NCI-H460 (cell line): Measurements from ENCODE around the gene GALNT17. TPM values are rescaled to one million over a fixed set of nuclear protein-coding genes. Genes with fewer than 3 reads are reported as not detected.

Experiments used
- DNase-seq: peaks from one replicate; pipeline ENCODE4 v3.0.0-alpha.2; 2016; ENCODE audit warnings: low read depth; ENCODE audit errors: extremely low read depth
- total RNA-seq: library from RNA; depleted of rRNA; stranded (reverse); fragments of >200 nt; shearing (Covaris generic); gene quantifications from 2 replicates; pipeline ENCODE4 v1.2.3, GENCODE V29; 2014

The GALNT17 gene
- total RNA-seq, 1 experiment from 2014 or later = 3.1 TPM

DNA sequence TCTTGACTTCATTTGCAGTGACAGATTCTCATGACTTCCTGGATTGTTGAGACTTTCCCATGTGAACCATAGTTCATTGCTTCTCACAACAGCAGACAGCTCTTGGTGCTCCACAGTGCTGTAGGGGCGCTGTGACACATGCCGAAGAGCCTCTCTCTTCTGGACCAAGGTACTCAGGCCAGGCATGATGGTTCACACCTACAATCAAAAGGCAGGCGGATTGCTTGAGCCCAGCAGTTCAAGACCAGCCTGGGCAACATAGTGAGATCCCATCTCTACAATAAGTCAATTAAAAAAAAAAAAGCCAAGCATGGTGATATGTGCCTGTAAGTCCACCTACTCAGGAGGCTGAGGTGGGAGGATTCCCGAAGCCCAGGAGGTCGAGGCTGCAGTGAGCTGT, 354.5 kb downstream of the GALNT17 start:
- DNase-seq = no peak

DNA sequence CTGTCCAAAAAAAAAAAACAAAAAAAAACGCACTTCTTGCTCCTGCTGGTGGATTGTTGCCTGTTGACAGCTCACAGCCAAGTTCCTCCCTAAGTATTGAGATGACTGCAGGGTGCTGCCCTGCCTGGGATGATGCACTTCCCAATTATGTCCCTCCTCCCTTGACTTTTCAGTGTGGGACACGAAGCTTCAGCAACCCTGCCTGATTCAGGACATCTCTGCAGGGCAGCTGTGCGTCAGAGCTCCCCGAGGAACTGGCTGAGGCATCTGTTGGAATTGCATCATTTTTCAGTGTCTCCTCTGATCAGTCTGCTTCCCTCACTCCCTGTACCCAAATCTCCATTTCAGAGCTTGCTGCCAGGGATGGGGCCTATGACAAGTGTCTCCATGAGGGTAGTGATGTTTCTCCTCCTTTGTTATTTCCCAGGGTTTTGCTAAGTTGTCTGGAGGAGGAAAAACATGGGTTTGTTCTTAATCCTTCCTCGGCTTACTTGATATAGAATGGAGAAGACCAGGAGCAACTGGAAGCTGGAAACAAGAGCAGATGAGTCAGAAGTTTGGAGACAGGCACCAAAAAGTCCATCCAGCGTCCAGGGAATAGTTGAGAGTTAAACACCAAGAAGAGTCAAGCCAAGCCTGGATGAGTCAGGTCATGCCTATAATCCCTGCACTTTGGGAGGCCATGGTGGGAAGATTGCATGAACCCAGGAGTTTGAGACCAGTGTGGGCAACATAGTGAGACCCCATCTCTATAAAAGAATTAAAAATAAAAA, 355.1 kb downstream of the GALNT17 start:
- DNase-seq = peak; percentile 59

DNA sequence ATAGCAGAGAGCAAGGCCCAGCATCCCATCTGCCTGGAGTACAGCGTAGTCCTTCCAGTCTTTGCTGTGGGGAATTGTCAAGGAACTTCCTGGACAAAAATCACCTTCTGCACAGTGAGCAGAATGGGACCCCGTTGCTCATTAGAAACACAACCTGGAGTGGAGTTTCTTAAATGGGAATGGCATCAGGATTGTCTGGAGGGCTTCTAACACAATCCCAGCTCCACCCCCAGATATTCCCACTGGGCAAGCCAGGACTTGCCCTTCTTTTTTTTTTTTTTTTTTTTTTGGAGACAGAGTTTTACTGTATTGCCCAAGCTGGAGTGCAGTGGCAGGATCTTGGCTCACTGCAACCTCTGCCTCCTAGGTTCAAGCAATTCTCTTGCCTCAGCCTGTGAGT, 356.4 kb downstream of the GALNT17 start:
- DNase-seq = no peak

DNA sequence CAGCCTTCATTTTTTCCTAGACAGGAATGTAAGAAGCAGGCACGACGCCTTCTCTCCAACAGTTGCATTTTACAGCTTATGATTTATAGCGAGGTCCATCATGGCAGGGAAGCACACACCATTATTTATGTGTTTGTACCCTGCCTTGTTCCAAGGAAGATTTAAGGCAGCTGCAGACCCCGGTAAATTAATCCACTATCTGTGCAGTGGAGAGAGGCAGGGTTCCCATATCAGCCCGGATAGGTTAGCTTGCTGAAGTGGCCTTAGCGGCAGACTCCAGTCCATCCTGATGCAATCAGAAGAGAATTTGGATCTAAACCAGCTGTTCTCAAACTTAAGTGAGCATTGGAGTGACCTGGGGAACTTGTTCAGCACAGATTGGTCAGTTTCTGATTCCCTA, 359.4 kb downstream of the GALNT17 start:
- DNase-seq = no peak

DNA sequence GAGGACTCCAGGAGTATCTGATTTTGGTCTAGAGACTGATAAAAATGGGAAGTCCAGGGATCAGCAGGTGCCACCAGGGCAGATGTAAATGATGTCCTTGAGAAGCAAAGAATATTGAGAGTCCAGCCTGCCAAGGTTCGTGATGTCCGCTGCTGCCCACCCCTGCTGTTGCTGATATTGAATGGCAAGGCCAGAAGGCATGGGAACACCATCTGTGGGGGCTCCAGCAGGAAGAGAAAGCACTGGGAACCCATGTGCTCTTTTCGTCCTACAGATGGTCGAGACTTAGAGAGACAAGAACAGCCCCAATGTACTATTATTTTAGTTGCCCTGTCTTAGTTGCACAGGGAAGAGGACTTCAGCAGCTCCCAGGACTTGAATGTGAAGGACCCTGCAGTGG, 363.9 kb downstream of the GALNT17 start:
- DNase-seq = no peak

DNA sequence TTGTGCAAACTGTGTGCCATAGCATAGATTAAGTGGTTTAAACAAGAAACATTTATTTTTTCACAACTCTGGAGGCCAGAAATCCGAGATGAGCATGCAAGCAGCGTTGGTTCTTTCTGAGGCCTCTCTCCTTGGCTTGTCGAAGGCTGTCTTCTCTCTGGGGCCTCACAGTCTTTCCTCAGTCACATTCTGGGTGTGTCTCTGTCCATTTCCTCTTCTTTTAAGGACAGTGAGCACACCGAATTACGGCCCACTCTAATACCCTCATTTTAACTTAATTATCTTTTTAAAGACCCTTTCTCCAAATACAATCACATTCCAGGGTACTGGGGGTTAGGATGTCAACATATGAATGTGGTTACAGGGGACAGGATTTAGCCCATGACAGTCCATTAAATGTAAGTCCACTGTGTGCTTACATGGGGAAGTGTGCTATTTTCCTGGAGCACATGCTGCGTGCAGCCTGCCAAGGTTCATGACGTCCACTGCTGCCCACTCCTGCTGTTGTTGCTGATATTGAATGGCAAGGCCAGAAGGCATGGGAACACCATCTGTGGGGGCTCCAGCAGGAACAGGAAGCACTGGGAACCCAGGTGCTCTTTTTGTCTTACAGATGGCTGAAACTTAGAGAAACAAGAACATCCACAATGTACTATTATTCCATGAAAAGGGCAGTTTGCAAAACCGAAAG, 365.5 kb downstream of the GALNT17 start:
- no peak for DNase-seq

DNA sequence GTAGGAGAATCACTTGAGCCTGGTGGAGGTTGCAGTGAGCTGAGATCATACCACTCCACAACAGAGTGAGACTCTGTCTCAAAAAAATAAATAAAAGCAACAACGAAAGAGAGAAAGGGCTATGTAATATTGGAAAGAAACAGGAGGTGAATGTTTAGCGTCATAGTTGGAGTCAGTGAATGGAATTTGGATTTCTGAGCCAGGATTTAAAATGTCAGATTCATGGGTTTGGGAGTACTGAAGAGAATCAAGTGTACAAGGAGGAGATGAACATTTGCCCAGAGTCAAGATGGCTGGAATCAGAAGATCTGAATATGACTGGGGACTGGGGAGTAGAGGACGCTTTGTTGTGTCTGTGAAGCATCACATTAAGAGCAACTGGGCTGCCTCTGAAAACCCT, 366.4 kb downstream of the GALNT17 start:
- no peak for DNase-seq

DNA sequence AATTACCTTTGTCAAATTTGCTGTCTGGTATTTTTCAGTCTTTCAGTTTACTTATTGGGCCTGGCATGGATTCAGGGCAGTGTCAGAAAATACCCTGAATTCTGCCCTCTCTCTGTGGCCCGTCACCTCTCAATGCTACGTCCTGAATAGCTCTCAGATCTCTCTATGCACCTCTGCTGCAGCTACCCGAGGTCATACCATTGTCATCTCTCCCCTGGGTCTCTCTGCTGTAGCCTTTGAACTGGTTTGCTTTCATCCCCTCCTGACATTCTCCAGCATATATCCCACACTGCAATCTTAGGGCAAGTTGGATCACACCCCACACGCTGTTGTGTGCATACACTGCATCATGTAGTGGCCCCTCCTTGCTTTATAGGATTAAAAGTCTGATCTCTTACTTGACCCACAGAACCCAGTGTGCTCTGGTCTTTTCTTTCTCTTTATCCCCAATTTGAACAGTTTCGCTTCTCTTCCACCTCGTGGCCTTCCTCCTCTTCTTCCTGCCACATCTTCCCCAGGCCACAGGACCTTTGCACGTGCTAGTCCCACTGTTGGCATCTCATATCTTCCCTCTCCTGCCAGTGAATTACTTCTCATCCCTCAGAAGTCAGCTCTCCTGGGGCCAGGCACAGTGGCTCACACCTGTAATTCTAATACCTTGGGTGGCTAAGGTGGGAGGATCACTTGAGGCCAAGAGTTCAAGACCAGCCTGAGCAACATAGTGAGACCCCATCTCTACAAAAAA, 372.9 kb downstream of the GALNT17 start:
- DNase-seq = no peak

DNA sequence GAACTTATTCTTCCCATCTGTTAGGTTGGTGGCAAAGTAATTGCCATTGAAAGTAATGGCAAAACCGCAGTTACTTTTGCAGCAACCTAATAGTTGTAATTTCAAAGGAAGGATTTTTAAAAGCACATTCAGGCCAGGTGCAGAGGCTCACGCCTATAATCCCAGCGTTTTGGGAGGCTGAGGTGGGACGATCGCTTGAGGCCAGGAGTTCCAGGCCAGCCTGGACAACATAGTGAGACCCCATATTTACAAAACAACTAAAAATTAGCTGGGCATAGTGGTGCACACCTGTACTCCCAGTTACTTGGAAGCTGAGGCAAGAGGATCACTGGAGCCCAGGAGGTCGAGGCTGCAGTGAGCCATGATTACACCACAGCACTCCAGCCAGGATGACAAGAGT, 374.9 kb downstream of the GALNT17 start:
- no peak for DNase-seq

DNA sequence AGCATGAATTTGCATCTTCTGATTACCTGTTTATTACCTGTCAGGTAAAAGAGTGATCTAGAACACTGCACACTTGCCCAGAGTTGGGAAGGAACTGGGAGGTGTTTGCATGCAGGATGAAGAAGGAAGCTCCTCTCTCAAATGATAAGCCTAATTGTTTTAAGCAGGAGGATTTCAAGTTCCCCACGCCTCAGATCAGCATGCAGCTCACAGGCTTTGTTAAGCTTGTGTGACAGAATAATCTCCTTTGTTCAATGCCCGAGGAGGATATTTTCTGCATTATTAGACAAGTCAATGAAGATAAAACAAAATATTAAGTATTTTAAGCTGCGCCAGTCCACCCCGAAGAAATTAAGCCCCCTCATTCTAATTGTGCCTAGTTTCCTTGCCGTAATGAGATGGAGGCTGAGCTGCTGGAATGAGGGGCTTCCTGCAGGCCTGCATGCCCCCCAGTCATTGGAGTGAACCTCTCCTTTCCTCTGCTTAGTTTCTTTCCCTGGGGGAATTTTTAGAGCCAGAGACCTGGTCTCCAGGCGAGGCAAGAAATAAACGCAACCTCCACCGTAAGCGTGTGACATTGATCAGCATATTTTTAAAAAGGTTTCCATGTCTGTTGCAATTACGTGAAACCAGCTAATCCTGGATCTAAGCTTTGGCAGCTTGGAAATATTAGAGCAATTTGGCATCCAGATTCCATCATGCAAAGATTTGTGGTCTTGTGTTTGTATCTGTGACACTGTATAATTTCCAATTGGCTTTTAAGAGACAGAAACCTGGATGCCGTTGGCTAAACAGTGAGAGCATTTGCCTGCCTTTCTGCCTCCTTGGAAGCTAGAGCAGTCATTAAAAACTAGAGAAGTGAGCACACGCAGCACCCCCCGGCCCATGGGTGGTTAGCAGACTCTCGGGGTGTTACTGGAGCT, 376.0 kb downstream of the GALNT17 start:
- no peak for DNase-seq

DNA sequence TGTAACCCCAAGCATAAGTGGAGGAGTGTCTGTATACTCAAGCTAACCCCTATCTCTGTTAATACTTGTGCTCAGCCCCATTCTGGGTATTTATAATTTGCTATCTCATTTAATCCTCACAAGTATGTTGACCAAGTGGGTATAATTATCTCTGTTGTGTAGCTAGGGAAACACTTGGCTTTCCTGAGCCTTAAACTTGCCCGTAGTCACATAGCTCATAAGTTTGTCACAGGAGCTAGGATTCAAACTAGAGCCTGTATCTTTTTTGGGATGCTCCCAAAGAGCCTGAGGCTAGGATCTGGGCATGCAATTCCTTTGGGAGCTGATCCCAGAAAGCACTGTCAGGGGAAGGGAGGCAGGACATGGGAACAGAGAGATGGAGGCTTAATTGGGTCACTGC, 377.4 kb downstream of the GALNT17 start:
- no peak for DNase-seq

DNA sequence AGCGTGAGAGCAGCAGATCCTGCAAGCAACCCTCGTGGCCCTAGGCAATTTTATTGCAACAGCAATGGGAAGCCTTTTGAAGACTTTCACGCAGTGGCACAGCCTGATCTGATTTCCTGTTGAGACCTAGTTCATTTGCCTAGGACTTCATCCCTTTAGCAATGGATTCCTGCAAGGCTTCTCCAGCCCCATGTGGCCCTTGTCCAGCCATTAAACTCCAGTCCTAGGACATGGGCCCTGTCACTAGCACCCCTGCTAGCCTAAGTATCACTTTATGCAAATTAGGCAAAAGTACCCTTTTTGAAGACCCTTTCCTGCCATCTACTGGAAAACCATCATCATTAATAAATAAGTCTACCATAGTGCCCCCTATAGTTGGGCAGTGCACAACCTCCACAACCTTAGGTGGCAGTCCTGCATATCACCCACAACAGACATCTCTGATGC, 379.4 kb downstream of the GALNT17 start:
- DNase-seq = no peak

DNA sequence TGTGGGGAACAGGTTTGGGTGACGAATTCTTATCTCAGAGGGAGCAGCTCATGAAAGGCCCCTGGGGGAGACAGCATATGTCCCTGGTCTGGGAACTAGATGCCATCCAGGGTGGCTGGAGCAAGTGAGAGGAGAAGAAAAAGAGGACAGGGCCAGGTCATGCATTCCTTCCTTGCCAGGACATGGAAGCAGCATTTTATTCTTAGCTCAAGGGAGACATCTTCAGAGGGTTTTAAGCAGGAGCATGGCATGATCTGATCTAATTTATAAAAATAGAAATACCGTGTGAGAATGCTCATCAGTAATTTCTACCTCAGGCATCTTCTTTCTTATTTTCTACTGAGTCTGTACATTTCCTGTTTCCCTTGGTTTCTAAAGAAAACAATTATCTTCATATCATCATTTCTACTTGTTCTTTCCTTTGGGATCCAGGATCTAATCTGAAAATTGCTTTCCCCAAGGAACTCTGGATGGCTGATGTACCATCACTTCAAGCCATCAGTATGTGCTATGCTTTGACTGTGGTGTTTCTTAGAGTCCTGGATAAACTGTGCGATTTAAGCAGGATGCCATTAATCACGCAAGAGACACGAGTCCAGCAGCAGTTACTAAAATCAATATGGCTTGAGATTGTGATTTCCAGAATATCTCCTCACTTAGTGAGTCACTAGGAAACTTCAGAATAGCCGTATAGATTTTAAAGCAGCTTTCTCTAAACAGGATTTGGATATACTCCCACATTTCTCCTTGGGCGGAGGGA, 386.2 kb downstream of the GALNT17 start:
- no peak for DNase-seq

DNA sequence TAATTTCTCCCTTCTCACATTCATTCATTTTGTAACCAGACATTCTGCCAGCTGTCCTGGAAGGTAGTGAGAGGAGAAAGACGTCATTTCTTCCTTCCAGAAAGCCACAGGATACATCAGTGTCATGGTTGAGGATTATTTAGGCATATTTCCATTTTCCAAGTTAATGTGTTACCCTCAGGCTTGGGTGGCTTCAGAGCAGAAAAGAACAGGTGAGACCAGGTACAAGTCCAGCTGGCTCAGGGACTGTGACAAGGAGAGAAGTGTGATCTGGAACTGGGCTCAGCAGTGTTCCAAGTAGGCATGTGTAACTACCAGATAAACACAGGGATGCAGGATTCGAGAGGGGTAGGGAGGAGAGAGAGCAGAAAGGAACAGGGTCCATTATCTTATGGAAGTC, 386.9 kb downstream of the GALNT17 start:
- DNase-seq = no peak

DNA sequence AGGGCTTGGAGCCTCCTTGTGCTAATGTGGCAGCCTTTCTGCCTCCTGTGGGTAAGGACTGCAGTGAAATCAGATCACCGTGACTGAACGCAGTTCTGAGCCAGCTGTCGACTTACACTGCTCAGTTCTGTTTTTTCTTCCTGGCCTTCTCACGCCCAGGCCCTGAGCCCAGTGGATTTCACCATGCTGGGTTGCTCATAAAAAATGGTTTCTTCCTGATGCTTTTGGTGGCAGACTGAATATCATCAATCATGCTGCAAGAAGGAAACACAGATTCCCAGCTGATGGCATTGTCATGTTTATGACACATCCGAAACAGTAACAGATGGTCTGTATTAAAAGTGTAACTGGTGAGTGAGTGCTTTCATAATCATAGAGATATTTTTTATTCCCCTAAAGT, 389.6 kb downstream of the GALNT17 start:
- no peak for DNase-seq

DNA sequence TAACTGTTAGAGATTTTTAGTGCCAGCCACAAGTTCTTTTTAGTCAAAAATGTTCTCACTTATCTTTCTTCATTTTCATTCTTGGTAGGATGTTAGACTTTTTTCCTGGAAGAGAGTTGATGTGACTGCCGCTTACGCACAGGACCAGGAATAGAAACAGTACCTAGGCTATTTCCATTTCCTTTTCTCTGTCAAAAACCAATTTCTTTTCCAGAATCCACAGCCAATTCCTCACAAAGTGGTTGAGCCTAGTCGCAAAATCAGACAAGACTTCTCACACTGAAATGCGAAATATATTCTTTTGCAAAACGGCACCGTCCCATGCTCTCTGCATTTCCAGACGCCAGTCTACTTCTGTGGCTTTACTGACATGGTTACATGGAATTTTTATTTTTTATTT, 394.2 kb downstream of the GALNT17 start:
- no peak for DNase-seq

DNA sequence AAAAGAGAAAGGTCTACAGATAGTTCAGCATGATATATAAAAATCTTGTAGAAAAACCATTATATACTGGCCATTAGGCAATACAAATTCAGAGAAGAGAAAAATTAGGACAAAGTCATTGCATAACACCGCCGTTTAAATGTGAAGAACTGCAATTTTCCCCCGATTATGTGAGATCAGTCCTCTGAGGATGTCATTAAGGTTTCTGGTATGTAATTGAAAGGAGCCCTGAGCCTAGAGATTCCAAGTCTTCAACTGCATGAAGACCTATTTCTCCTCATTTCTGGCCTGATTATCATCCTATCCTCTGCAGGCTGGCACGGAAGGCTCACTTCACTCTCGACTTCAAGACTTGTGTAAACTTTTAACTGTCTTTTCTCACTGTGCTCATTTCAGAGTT, 395.3 kb downstream of the GALNT17 start:
- DNase-seq = no peak

DNA sequence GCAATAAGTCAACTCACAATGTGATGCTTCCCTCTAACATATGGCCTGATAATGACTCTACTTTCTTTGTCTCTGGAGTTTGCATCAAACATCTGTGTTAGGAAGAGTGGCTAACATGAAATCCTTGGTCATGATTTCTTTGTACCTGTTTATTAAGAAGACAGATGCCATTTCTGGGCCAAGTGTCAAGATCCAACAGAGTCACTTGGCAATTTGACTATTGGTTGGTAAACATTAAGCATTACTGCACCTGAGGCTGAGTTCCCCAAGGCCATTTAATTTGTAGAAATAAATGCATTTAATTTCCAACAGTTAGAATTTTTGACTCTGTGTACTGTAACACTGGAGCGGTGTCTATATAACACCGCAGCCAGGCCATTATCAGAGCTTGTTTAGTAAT, 403.7 kb downstream of the GALNT17 start:
- no peak for DNase-seq

DNA sequence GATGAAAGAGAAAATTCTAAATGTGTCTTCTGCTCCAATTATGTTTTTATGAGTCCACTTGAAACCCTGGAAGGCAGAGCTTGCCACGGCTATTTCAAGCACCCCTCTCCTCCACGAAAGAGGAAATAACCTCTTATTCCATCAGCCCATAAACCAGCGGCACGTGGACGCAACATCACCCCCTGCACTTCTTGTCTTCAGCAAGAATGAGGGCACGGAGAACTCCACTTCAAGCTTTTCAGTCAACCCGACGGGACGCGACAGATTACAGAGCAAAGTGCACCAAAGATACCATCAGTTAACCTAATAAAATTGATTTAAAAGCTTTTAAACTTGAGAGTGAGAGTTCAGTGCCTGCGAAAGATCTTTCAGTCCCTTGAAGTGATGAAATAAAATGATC, 406.3 kb downstream of the GALNT17 start:
- no peak for DNase-seq

DNA sequence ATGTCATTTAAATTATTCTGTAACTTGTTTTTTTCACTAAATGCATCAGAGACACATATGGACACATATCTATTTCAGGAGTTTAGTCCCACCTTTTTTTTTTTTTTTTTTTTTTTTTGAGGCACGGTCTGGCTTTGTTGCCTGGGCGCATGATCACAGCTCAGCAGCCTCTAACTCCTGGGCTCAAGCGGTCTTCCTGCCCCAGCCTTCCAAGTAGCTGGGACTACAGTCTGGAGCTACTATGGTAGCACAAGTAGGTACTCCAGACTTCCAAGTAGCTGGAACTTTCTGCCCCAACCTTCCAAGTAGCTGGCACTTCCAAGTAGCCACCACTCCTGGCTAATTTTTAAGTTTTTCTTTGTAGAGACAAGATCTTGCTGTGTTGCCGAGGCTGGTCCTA, 407.7 kb downstream of the GALNT17 start:
- no peak for DNase-seq
